Measurements from ENCODE around the gene MYH11. TPM values are rescaled to one million over a fixed set of nuclear protein-coding genes. Genes with fewer than 3 reads are reported as not detected.

MYH11 gene
- total and polyA plus RNA-seq, 2 donors (not counting 1 experiment from before 2014, with no cell fraction given) = 1.3 to 14.5 TPM

DNA sequence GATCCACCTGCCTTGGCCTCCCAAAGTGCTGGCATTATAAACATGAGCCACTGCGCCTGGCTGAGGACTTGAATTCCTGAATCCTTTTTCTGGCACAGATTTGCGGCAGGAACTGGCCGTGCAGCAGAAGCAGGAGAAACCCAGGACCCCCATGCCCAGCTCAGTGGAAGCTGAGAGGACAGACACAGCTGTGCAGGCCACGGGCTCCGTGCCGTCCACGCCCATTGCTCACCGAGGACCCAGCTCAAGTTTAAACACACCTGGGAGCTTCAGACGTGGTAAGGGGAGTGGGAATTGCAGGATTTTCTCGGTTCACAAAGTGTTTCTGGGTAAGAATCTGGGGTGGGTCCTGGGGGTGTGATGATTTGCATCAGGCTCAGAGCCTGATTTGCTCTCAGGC, 165.8 kb downstream of the MYH11 start:
- Histone ChIP-seq H4K20me1 (ENCODE audit: control insufficient read depth, extremely low read depth, insufficient read depth, low read length) (no peaks in the 10 kb centered on the region), H3K36me3 (ENCODE audit: control insufficient read depth, insufficient read depth, low read length) (peaks cover 11% of the 10 kb centered on the region), H3K9me3 (ENCODE audit: control insufficient read depth, insufficient read depth, low read depth, low read length) (no peaks in the 10 kb centered on the region), H3K27ac (ENCODE audit: insufficient read depth, low read length) (no peak overlapping the region), H3K4me1 (ENCODE audit: control insufficient read depth, extremely low read depth, insufficient read depth, low read length) (no peaks in the 10 kb centered on the region), H3K79me2 (ENCODE audit: control insufficient read depth, insufficient read depth, low read length) (no peaks in the 10 kb centered on the region), H3K4me3 (replicated peaks in 1 of 4; ENCODE audit: control extremely low read depth in 1 of 4, insufficient read depth in 1 of 4, low read depth in 3 of 4, low read length in 4 of 4) (no peak overlapping the region), H3K27me3 (ENCODE audit: control insufficient read depth, insufficient read depth, low read length) (no peaks in the 10 kb centered on the region), H3K4me2 (ENCODE audit: extremely low read depth, insufficient read depth, low read length) (no peak overlapping the region), H2AFZ (ENCODE audit: low read length) (no peak overlapping the region), H3K9ac (ENCODE audit: insufficient read depth, low read length) (no peak overlapping the region)
- TF ChIP-seq, protein P1, sequence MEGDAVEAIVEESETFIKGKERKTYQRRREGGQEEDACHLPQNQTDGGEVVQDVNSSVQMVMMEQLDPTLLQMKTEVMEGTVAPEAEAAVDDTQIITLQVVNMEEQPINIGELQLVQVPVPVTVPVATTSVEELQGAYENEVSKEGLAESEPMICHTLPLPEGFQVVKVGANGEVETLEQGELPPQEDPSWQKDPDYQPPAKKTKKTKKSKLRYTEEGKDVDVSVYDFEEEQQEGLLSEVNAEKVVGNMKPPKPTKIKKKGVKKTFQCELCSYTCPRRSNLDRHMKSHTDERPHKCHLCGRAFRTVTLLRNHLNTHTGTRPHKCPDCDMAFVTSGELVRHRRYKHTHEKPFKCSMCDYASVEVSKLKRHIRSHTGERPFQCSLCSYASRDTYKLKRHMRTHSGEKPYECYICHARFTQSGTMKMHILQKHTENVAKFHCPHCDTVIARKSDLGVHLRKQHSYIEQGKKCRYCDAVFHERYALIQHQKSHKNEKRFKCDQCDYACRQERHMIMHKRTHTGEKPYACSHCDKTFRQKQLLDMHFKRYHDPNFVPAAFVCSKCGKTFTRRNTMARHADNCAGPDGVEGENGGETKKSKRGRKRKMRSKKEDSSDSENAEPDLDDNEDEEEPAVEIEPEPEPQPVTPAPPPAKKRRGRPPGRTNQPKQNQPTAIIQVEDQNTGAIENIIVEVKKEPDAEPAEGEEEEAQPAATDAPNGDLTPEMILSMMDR (conservative IDR thresholded peaks at IDR 0.05 in 1 of 2, IDR thresholded peaks at IDR 0.05 in 1 of 2; ENCODE audit: low read depth in 1 of 2, low read length in 2 of 2) = no peak
- no peak for TF ChIP-seq EZH2 (IDR thresholded peaks at IDR 0.05; ENCODE audit: low read length, missing control alignments)
- no peak for DNase-seq (ENCODE audit: low read depth in 2 of 2)

DNA sequence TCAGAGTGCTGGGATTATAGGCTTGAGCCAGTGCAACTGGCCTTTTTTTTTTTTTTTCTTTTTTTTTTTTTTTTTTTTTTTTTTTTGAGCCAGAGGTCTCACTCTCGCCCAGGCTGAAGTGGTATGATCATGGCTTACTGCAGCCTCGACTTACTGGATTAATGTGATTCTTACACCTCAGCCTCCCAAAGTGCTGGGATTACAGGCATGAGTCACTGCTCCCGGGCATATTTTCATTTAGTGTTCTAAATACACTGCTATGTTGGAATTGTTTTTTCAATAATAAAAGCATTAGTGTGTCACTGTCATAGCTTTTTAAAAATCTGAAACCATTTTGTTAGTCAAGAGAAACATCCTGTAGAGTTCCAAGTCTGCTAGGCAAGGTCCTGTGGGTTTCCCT, 166.5 kb downstream of the MYH11 start:
- Histone ChIP-seq H3K27me3 (ENCODE audit: control insufficient read depth, insufficient read depth, low read length) (no peaks in the 10 kb centered on the region), H4K20me1 (ENCODE audit: control insufficient read depth, extremely low read depth, insufficient read depth, low read length) (no peaks in the 10 kb centered on the region), H3K9ac (ENCODE audit: insufficient read depth, low read length) (no peak overlapping the region), H3K4me1 (ENCODE audit: control insufficient read depth, extremely low read depth, insufficient read depth, low read length) (no peaks in the 10 kb centered on the region), H3K4me2 (ENCODE audit: extremely low read depth, insufficient read depth, low read length) (no peak overlapping the region), H3K79me2 (ENCODE audit: control insufficient read depth, insufficient read depth, low read length) (no peaks in the 10 kb centered on the region), H3K9me3 (ENCODE audit: control insufficient read depth, insufficient read depth, low read depth, low read length) (no peaks in the 10 kb centered on the region), H3K36me3 (ENCODE audit: control insufficient read depth, insufficient read depth, low read length) (peaks cover 11% of the 10 kb centered on the region), H3K4me3 (replicated peaks in 1 of 4; ENCODE audit: control extremely low read depth in 1 of 4, insufficient read depth in 1 of 4, low read depth in 3 of 4, low read length in 4 of 4) (no peak overlapping the region), H3K27ac (ENCODE audit: insufficient read depth, low read length) (no peak overlapping the region), H2AFZ (ENCODE audit: low read length) (no peak overlapping the region)
- peak in 1 of 2 donors; percentile 52 for DNase-seq (ENCODE audit: low read depth in 2 of 2)
- TF ChIP-seq EZH2 (IDR thresholded peaks at IDR 0.05; ENCODE audit: low read length, missing control alignments) = no peak
- TF ChIP-seq, protein P1 (conservative IDR thresholded peaks at IDR 0.05 in 1 of 2, IDR thresholded peaks at IDR 0.05 in 1 of 2; ENCODE audit: low read depth in 1 of 2, low read length in 2 of 2) = no peak

DNA sequence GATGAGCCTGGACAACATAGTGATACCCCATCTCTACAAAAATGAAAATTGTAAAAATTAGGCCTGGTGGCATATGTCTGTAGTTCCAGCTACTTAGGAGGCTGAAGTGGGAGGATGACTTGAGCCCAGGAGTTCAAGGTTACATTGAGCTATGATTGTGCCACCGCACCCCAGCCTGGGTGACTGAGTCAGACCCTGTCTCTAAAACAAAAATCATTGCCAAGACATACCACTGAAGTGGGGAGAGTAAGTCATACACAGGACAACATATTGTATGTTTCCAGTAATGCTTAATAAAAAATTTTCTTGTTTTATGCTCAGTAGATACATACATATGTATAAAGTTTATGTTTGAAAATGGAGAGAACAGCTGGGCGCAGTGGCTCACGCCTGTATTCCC, 167.5 kb downstream of the MYH11 start:
- Histone ChIP-seq H3K9ac (ENCODE audit: insufficient read depth, low read length) (no peak overlapping the region), H3K27ac (ENCODE audit: insufficient read depth, low read length) (no peak overlapping the region), H3K4me1 (ENCODE audit: control insufficient read depth, extremely low read depth, insufficient read depth, low read length) (no peaks in the 10 kb centered on the region), H3K4me3 (replicated peaks in 1 of 4; ENCODE audit: control extremely low read depth in 1 of 4, insufficient read depth in 1 of 4, low read depth in 3 of 4, low read length in 4 of 4) (no peak overlapping the region), H3K79me2 (ENCODE audit: control insufficient read depth, insufficient read depth, low read length) (no peaks in the 10 kb centered on the region), H2AFZ (ENCODE audit: low read length) (no peak overlapping the region), H3K4me2 (ENCODE audit: extremely low read depth, insufficient read depth, low read length) (no peak overlapping the region), H4K20me1 (ENCODE audit: control insufficient read depth, extremely low read depth, insufficient read depth, low read length) (no peaks in the 10 kb centered on the region), H3K36me3 (ENCODE audit: control insufficient read depth, insufficient read depth, low read length) (peaks cover 11% of the 10 kb centered on the region), H3K9me3 (ENCODE audit: control insufficient read depth, insufficient read depth, low read depth, low read length) (no peaks in the 10 kb centered on the region), H3K27me3 (ENCODE audit: control insufficient read depth, insufficient read depth, low read length) (no peaks in the 10 kb centered on the region)
- TF ChIP-seq, protein P1 (conservative IDR thresholded peaks at IDR 0.05 in 1 of 2, IDR thresholded peaks at IDR 0.05 in 1 of 2; ENCODE audit: low read depth in 1 of 2, low read length in 2 of 2) = no peak
- DNase-seq (ENCODE audit: low read depth in 2 of 2) = peak in 1 of 2 donors; percentile 52

All from fibroblast of lung (primary cell).